T-helper 1 cell treated with Interleukin-12 subunit alpha and Interleukin-12 subunit beta and Interleukin-4 antibody, amounts not matched to agents 30 μg/mL and 1 μg/mL, for 36 hours (primary cell): Measurements from ENCODE around the gene GNAI1.

Source experiments
- H3K27ac Mint-ChIP-seq: one replicate; pipeline ENCODE4 v1.8.0; 2021; ENCODE audit warnings: mild to moderate bottlenecking, mixed read lengths
- H3K27me3 Mint-ChIP-seq: one replicate; pipeline ENCODE4 v1.8.0; 2021; ENCODE audit warnings: low read depth, mixed read lengths
- H3K36me3 Mint-ChIP-seq: one replicate; pipeline ENCODE4 v1.8.0; 2021; ENCODE audit warnings: low read depth, mixed read lengths
- H3K4me1 Mint-ChIP-seq: one replicate; pipeline ENCODE4 v1.8.0; 2021; ENCODE audit warnings: low read depth, mixed read lengths
- H3K4me3 Mint-ChIP-seq: one replicate; pipeline ENCODE4 v1.8.0; 2021; ENCODE audit warnings: mild to moderate bottlenecking, moderate library complexity, mixed read lengths
- H3K9me3 Mint-ChIP-seq: one replicate; pipeline ENCODE4 v1.8.0; 2021; ENCODE audit warnings: mixed read lengths

The GNAI1 gene

GRCh38 chr7:80114159-80114558 lies 20.5 kb upstream of the GNAI1 start:
- H3K9me3 Mint-ChIP-seq, result no peaks in the 10 kb centered on the region
- H3K4me3 Mint-ChIP-seq, result no peak overlapping the region
- H3K27me3 Mint-ChIP-seq, result peaks cover 12% of the 10 kb centered on the region
- H3K36me3 Mint-ChIP-seq, result no peaks in the 10 kb centered on the region
- H3K4me1 Mint-ChIP-seq, result no peaks in the 10 kb centered on the region
- no peak overlapping the region for H3K27ac Mint-ChIP-seq

GRCh38 chr7:80124526-80125264 lies 9.9 kb upstream of the GNAI1 start:
- no peak overlapping the region for H3K4me3 Mint-ChIP-seq
- peaks cover 29% of the 10 kb centered on the region for H3K27me3 Mint-ChIP-seq
- H3K36me3 Mint-ChIP-seq, result no peaks in the 10 kb centered on the region
- peaks cover 4% of the 10 kb centered on the region for H3K4me1 Mint-ChIP-seq
- H3K9me3 Mint-ChIP-seq, result no peaks in the 10 kb centered on the region
- no peak overlapping the region for H3K27ac Mint-ChIP-seq

- Mint-ChIP-seq H3K36me3 (no peaks in the 10 kb centered on the region), H3K4me3 (no peak overlapping the region), H3K4me1 (peaks cover 4% of the 10 kb centered on the region), H3K27me3 (peaks cover 44% of the 10 kb centered on the region), H3K27ac (no peak overlapping the region), H3K9me3 (no peaks in the 10 kb centered on the region)
These were observed 7.0 kb upstream of the GNAI1 start for GRCh38 chr7:80127412-80128160.

GRCh38 chr7:80128918-80129317 lies 5.7 kb upstream of the GNAI1 start:
- Mint-ChIP-seq H3K9me3 (no peaks in the 10 kb centered on the region), H3K27ac (no peak overlapping the region), H3K4me3 (no peak overlapping the region), H3K27me3 (peaks cover 53% of the 10 kb centered on the region), H3K4me1 (peaks cover 6% of the 10 kb centered on the region), H3K36me3 (no peaks in the 10 kb centered on the region)

GRCh38 chr7:80129785-80130184 lies 4.8 kb upstream of the GNAI1 start:
- Mint-ChIP-seq H3K4me1 (peaks cover 7% of the 10 kb centered on the region), H3K27me3 (peaks cover 50% of the 10 kb centered on the region), H3K36me3 (no peaks in the 10 kb centered on the region), H3K27ac (no peak overlapping the region), H3K9me3 (no peaks in the 10 kb centered on the region), H3K4me3 (no peak overlapping the region)

GRCh38 chr7:80131675-80132435 lies 2.8 kb upstream of the GNAI1 start:
- no peaks in the 10 kb centered on the region for H3K9me3 Mint-ChIP-seq
- no peaks in the 10 kb centered on the region for H3K36me3 Mint-ChIP-seq
- H3K4me1 Mint-ChIP-seq, result peaks cover 13% of the 10 kb centered on the region
- no peak overlapping the region for H3K4me3 Mint-ChIP-seq
- peaks cover 56% of the 10 kb centered on the region for H3K27me3 Mint-ChIP-seq
- H3K27ac Mint-ChIP-seq, result no peak overlapping the region

GRCh38 chr7:80132594-80132993 lies 2.0 kb upstream of the GNAI1 start:
- Mint-ChIP-seq H3K27ac (no peak overlapping the region), H3K4me3 (no peak overlapping the region), H3K9me3 (no peaks in the 10 kb centered on the region), H3K36me3 (peaks cover under 1% of the 10 kb centered on the region), H3K27me3 (peaks cover 53% of the 10 kb centered on the region), H3K4me1 (peaks cover 14% of the 10 kb centered on the region)

GRCh38 chr7:80133361-80134114 lies 1.1 kb upstream of the GNAI1 start:
- no peak overlapping the region for H3K27ac Mint-ChIP-seq
- peaks cover 14% of the 10 kb centered on the region for H3K4me1 Mint-ChIP-seq
- peaks cover 55% of the 10 kb centered on the region for H3K27me3 Mint-ChIP-seq
- H3K36me3 Mint-ChIP-seq, result peaks cover 2% of the 10 kb centered on the region
- H3K4me3 Mint-ChIP-seq, result peak overlapping the region; percentile 74
- no peaks in the 10 kb centered on the region for H3K9me3 Mint-ChIP-seq

- Mint-ChIP-seq H3K4me1 (peaks cover 15% of the 10 kb centered on the region), H3K27me3 (peaks cover 61% of the 10 kb centered on the region), H3K4me3 (peak overlapping the region; percentile 74), H3K27ac (no peak overlapping the region), H3K9me3 (no peaks in the 10 kb centered on the region), H3K36me3 (peaks cover 2% of the 10 kb centered on the region)
These were observed 506 bp upstream of the GNAI1 start for GRCh38 chr7:80134115-80134535.

GRCh38 chr7:80135309-80136104 lies 876 bp downstream of the GNAI1 start:
- H3K27ac Mint-ChIP-seq, result no peak overlapping the region
- peaks cover 16% of the 10 kb centered on the region for H3K4me1 Mint-ChIP-seq
- H3K36me3 Mint-ChIP-seq, result peaks cover 2% of the 10 kb centered on the region
- peaks cover 68% of the 10 kb centered on the region for H3K27me3 Mint-ChIP-seq
- peak overlapping the region; percentile 66 for H3K4me3 Mint-ChIP-seq
- H3K9me3 Mint-ChIP-seq, result no peaks in the 10 kb centered on the region

- Mint-ChIP-seq H3K4me1 (peaks cover 16% of the 10 kb centered on the region), H3K27me3 (peaks cover 71% of the 10 kb centered on the region), H3K36me3 (peaks cover 2% of the 10 kb centered on the region), H3K4me3 (peak overlapping the region; percentile 66), H3K9me3 (no peaks in the 10 kb centered on the region), H3K27ac (no peak overlapping the region)
These were observed 1.8 kb downstream of the GNAI1 start for GRCh38 chr7:80136261-80137055.

- no peak overlapping the region for H3K27ac Mint-ChIP-seq
- no peaks in the 10 kb centered on the region for H3K9me3 Mint-ChIP-seq
- peak overlapping the region; percentile 69 for H3K4me3 Mint-ChIP-seq
- H3K27me3 Mint-ChIP-seq, result peaks cover 67% of the 10 kb centered on the region
- peaks cover 2% of the 10 kb centered on the region for H3K36me3 Mint-ChIP-seq
- H3K4me1 Mint-ChIP-seq, result peaks cover 16% of the 10 kb centered on the region
These were observed 2.8 kb downstream of the GNAI1 start for GRCh38 chr7:80137410-80137809.

- Mint-ChIP-seq H3K4me1 (peaks cover 13% of the 10 kb centered on the region), H3K27me3 (peaks cover 54% of the 10 kb centered on the region), H3K36me3 (peaks cover 2% of the 10 kb centered on the region), H3K4me3 (no peak overlapping the region), H3K9me3 (no peaks in the 10 kb centered on the region), H3K27ac (no peak overlapping the region)
These were observed 4.6 kb downstream of the GNAI1 start for GRCh38 chr7:80139236-80139635.
